Posterior cingulate gyrus (tissue), 11 donors: ENCODE data around the gene EFCAB6.

Experiments
- DNase-seq, 10 donors: peaks; one replicate each; pipeline versions ENCODE4 v3.0.0 to v3.0.0-alpha.2; 2020 to 2021; ENCODE audit warnings: mixed read lengths in 3 of 10
- intact Hi-C: fragments of 100-400 bp; cut with DNase I; formaldehyde crosslinking; loops from one replicate; pipeline ENCODE4 v1.15.1; 2023

EFCAB6 gene

DNA sequence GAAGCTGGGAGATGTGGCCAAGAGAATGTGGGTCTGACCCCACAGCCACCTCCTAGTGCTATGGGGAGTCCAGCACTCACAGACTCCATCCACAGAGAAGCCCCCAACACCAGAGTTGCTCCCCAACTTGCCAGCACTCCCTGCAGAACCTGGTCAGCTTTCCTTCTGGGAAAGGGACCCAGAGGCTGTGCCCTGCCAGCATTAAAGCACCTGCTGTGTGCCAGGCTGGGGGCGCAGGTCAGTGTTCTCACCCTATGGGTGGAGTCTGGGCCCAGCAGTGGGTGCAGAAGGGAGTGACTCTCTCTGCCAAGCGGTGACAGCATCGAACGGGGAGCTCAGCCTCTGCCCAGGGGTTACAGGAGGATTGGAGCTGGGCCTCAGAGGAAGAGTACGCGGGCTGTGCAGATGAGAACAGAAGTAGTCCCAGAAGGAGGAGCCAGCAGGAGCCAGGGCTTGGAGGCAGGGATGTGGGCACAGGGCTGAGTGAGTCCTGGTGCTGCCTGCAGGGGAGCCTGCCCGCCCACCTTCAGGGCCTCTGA, 285.9 kb downstream of the EFCAB6 start:
- intact Hi-C loops: no loop called here
- DNase-seq: peak in 3 of 10 donors; percentile 42 to 71 (median 66)

DNA sequence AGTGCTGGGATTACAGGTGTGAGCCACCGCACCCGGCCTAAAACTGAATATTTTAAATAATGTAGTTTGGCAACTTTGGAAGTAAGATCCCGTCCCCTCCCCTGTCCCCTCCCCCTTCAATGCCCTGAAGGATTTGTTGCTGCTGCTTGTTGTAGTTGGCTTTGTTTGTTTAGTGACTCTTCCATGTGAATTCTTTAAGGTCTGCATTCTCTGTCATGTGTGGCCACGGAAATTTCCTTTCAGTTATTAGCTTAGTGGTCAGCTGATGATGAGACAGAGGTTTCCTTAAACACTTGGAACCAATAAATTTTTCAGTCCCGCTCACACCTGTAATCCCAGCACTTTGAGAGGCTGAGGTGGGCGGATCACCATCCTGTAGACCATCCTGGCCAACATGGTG, 290.4 kb downstream of the EFCAB6 start:
- peak in 2 of 10 donors; percentile 11 to 18 for DNase-seq
- intact Hi-C loops: no loop called here

DNA sequence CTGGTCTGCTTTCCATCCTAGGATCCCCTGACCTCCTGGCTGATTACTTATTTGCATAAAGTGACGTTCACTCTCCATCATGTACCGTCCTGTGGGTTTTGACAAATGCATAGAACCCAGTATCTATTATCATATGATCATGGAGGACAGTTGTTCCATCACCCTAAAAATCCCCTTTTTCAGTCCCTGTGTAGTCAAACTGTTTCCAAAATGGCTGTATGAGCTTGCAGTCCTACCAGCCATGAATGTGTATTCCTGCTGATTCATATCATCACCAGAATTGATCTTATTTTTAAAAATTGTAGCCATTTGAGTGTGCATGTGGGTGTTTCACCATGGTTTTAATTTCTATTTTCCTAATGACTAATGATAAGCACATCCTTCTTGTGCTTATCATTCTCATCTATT, 291.5 kb downstream of the EFCAB6 start:
- intact Hi-C loops: no loop called here
- no peak for DNase-seq

DNA sequence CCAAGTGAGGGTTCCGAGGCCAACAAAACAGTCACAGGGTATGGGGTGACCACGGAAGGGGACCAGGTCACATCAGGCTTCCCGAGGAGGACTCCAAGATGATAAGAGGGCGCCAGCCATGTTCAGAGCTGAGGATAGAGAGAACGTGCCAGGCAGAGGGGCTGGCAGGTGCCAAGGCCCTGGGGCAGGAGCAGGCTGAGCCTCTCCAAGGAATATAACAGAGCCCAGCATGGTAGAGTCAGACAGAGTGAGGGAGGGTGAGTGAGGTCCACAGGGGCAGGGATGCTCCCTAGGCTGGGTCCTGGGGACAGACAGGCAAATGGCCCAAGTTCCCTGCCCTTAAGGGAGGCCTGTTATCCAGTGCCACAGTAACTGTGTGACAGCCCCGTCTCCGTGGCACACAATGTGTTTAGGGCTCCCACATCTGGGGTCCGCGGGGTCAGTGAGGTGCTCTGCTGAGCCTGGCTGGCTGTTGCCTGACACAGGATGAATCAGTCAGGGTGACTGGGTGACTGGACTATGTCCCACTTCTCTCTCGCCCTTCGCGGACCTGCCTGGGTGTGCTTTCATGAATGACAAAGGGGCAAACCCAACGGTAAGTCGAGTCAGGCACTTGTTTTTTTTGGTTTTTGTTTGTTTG, 295.0 kb downstream of the EFCAB6 start:
- peak in 3 of 10 donors; percentile 35 to 71 (median 51) for DNase-seq
- intact Hi-C loops: no loop called here

DNA sequence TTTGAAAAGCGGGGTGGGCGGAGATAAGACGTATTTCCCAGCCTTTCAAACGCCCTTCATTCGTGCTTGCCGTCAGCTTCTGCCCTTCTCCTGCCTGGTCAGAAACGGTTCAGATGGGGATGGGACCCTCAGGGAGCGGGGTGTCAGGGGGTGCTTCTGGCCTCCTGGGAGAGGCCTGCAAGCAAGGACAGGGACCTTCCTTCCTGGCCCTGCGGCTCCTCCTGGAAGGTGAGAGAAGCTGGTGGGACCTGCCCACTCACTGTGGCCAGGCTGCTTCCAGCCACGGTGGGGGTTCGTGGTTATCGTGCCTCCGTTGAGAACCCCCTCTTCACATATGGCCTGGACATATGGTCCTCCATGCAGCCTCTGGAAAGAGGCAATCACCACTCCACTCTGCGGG, 295.7 kb downstream of the EFCAB6 start:
- intact Hi-C loops: no loop called here
- DNase-seq: peak in 2 of 10 donors; percentile 27 to 69

DNA sequence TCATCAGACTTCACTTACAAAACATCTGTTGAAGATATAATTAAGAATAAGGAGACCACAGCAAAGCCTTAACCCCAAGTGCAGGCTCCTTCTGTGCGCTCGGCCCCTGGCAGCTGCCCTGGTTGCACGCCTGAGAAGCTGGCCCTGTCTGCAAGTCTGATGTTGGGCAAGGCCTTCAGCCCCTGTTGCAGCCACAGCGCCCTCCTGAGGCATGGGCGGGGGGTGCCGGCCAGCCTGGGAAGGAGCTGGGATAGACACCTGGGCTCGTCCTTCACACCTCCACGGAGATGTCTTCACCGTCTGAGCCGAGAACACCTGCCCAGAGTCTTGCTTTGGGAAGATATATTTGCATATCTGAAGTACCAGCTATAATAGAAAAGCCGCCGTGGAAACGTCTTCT, 296.2 kb downstream of the EFCAB6 start:
- peak in 2 of 10 donors; percentile 74 for DNase-seq
- intact Hi-C loops: no loop called here

DNA sequence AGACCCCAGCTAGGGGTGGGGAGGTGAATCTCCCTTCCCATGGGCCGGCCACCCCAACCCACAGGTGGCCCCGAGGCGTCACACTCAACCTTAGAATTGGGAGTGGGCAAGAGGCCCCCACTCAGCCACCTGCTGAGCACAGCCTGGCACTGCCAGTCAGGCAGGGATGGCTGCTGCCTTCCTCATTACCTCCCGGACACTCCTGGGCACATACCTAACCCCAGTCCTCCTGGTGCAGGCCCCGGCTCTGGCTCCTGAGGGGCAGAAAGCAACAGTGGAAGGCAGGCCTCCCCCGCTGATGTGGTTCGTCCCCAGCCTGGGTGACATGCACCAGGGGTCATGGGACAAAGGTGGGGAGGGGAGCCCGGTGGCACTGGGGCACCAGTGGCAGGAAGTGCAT, 296.7 kb downstream of the EFCAB6 start:
- intact Hi-C loops: no loop called here
- DNase-seq: peak in 2 of 10 donors; percentile 48 to 57

DNA sequence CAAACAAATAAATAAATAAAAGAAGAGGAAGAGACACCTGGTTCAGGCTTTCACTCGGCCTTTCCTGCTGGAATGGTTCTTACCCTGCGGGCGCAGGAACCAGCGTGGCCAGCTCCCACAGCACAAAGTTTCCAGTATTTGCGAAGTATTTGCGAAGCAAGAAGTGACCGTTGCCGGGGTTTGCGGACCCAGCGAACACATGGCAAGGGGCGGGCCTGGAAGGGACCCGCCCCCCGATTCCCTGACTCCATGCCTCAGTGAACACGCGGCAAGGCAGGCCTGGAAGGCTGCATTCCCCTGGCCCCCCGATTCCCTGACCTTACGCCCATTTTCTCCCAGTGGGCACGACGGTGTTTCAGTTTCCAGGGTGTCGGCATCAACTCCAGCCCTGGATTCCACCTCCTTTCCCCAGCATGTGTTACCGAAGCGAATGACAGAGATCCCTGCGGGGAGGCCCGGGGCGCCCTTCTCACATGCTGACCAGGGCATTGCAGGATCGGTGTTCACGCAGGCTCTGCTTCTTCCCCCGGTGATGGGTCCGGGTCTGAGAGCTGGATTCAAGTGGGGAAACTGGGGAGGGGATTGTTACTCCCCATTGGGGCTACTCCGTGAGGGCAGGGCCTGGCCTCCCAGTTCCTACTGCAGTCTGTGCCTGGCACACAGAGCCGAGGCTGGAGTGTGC, 297.5 kb downstream of the EFCAB6 start:
- peak in 2 of 10 donors; percentile 46 to 66 for DNase-seq
- intact Hi-C loops: no loop called here

DNA sequence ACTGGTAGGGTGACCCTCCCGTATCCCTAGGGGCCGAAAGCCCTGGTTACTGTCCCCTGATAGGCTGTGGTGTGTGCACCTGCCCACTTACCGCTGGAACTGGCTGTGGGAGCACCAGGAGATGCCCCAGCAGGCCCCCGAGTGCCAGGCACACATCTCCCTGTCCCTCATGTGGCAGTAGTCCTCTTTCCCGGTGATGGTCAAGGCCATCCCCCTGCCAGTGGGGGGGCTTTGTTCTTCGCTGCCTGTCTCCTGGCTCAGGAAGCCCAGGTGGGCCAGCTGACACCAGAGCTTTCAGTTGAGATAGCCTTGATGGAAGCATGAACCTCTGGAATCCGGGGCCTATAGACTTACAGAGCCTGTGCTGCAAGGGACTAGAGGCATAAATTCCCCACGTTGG, 299.8 kb downstream of the EFCAB6 start:
- intact Hi-C loops: no loop called here
- peak in 1 of 10 donors; percentile 30 for DNase-seq

DNA sequence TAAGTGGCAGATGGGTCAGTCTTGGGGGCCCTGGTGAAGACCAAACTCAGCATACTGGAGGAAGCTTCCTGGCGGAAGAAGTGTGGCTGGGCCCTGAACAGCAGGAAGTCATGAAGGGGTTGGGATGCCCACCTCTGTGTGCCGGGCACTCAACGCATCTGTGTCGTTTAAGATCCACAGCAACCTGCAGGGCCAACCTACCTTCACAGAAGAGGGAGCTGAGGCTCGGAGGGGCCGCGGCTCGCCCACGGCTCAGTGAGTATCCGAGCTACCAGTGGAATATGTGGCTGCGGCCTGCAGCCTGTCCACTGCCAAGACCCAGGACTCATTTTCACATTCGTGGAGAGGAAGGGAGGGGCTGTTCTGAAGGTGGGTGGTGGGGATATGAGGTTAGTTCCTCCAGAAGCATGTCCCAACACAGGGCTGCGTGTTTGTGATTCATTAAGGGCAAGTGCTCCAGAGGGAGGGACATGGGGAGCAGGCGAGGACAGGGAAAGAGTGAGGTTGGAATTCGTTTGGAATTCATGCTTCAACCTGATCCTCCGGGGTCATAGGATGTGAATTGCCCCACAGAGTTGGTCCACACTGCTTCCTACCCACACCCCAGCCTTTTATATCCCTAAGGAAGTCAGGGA, 300.7 kb downstream of the EFCAB6 start:
- intact Hi-C loops: no loop called here
- DNase-seq: peak in 2 of 10 donors; percentile 29 to 51

DNA sequence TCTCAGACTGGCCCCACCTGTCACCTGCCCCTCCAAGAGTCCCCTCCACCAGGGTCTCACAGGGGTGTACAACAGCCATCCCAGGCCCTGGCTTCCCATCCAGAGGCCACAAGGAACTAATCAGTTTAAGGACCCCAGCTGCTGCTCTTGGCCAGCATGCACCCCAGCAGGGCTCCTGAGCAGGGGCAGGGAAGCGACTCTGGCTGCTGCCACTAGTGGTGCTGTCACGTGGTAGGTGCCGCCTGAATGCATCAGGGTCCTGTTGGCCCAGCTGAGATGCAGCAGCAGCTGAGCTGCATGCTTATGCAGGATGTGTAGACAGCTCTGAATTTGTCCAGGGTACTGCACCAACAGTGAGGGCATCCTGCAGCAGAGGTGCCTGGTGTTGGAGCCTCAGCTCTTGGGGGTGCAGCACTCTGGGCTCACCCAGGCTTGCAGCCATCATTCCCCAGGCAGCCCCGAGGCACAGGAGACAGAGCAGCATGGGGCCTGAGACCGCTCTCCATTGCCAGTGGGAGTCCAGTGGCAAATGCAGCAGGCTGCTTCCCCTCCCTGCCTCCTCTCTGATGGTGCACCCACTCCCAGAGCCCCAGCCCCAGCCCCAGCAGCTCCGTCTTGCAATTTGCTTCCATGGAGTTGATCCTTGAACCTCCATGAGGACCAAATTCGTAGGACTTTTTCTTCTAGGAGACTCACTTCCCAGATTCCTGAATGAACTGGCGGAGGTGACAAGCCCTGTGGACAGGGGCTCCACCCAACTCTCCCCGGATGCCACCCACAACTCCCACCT, 301.6 kb downstream of the EFCAB6 start:
- intact Hi-C loops: no loop called here
- peak in 2 of 10 donors; percentile 64 to 68 for DNase-seq

DNA sequence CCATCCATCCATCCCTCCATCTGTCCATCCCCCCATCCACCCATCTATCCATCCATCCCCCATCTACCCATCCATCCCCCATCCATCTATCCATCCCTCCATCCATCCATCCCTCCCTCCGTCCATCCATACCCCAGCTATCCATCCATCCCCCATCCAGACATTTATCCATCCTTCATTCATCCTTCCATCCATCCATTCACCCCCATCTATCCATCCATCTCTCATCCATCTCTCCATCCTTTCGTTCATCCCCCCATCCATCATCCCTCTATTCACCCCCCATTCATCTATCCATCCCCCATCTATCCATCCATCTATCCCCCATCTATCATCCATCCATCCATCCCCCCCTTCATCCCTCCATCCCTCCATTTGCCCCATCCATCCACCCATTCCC, 302.8 kb downstream of the EFCAB6 start:
- no peak for DNase-seq
- intact Hi-C loops: no loop called here

DNA sequence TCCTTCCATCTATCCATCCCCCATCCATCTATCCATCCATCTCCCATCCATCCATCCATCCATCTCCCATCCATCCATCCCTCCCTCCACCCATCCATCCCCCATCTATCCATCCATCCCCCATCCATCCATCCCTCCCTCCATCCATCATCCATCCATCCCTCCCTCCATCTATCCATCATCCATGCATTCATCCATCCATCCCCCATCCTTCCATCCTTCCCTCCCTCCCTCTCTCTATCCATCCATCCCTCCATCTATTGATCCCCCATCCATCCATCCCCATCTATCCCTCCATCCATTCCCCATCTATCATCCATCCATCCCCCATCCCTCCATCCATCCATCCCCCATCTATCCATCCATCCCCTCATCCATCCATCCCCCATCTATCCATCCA, 303.6 kb downstream of the EFCAB6 start:
- intact Hi-C loops: no loop called here
- DNase-seq: no peak

DNA sequence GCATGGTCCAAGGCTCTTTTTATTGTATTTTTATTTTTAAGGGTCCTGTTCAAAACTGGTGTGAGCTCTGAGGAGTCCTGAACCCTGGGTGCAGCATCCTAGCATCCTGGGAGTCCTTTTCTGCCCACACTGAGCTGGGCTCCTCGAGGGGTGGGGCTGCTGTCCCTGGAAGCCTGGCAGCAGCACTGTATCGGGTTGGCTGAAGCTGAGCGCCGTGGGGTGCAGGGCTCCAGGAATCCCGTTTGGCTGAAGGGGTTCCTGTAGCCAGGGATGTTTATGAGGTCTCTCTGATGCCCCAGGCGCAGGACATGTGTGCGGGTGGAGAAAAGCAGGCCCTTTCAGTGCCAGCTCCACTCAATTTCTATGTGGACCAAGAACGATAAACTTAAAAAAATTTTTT, 304.9 kb downstream of the EFCAB6 start:
- intact Hi-C loops: no loop called here
- peak in 3 of 10 donors; percentile 54 to 66 (median 54) for DNase-seq

DNA sequence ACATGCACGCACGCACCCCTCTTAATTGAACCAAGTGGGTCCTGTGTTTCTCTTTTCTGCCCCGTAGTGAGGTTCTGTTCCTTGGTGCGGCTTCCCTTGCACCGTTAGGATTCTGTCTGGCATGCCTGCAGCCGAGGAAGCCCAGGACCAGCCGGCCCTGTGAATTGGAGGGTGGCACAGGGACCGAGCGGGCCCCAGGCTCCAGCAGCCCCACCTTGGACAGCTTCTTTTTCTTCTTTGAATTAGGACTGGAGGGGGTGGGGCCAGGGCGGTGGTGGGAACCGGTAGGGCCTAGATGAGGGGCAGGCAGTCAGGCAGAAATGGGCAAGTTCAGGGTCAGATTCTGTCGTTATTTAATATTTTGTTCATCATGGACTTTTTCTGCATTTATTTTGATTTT, 305.6 kb downstream of the EFCAB6 start:
- intact Hi-C loops: no loop called here
- DNase-seq: peak in 3 of 10 donors; percentile 47 to 71 (median 68)

DNA sequence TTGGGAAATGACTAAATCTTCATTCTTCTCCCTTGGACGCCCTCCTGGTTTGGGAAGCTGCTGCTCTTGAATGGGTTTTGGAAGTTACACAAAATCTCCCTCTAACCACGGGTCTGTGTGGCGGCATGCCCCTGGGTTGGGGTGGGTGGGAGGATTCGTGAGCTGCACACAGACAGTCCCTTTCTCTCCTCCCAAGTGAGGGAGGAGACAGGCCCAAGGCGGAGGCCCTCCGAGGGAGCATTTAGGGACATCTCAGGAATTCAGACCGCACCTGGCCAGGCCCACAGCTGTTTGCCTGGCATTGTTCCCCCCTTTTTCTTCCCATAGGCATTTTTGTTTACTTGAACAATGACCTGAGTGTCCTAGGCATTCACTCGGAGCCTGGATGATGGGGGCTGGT, 306.2 kb downstream of the EFCAB6 start:
- intact Hi-C loops: no loop called here
- no peak for DNase-seq

DNA sequence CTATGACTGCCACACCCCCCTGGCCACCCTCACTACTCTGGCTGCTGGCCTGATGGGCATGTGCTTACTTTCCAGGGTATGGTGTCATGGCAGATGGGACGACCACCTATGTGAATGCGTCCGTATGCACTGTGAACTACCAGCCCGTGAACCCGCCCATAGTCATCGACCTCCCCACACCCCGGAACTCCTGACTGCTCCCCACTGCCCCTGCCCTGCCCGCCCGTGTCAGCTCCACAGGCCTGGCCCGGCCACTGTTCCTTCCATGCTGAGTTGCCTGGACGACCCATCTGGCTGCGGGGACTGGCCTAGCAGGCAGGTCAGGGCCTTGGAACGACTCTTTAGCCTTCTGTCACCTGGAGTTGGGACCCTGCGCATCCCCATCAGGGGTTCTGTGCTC, 306.7 kb downstream of the EFCAB6 start:
- peak in 3 of 10 donors; percentile 38 to 73 (median 42) for DNase-seq
- intact Hi-C loops: no loop called here

DNA sequence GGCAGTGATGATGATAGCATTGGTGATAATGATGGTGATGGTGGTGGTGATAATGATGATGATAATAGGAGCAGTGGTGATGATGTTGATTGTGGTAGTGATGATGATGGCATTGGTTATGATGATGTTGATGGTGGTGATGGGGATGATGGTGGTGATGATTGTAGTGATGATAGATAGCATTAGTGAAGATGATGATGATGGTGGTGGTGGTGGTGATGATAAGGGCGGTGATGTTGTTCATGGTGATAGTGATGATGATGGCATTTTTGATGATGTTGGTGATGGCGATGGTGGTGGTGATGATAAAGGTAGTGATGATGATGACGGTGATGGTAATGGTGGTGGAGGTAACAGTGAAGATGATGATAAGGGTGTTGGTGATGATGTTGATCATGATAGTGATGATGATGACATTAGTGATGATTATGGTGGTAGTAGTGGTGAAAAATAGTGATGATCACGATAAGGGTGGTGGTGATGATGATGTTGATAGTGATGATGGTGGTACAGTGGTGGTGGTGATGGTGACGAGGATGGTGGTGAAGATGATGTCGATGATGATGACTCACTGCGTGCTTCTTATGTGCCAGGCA, 307.3 kb downstream of the EFCAB6 start:
- intact Hi-C loops: no loop called here
- DNase-seq: no peak

DNA sequence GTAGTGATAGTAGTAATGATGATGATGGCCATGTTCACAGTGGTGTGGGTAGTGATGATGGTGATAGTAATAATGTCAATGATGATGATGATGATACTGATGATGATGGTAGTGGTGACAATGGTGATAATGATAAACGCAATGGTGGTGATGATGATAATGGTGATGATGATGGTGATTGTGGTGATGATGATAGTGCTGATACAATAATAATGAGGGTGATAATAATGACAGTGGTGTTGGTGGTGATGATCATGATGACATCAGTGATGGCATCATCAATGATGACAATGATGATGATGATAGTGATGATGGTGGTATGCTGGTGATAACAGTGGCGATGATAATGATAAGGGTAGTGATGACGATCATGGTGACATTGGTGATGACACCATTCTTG, 308.0 kb downstream of the EFCAB6 start:
- intact Hi-C loops: no loop called here
- DNase-seq: no peak

DNA sequence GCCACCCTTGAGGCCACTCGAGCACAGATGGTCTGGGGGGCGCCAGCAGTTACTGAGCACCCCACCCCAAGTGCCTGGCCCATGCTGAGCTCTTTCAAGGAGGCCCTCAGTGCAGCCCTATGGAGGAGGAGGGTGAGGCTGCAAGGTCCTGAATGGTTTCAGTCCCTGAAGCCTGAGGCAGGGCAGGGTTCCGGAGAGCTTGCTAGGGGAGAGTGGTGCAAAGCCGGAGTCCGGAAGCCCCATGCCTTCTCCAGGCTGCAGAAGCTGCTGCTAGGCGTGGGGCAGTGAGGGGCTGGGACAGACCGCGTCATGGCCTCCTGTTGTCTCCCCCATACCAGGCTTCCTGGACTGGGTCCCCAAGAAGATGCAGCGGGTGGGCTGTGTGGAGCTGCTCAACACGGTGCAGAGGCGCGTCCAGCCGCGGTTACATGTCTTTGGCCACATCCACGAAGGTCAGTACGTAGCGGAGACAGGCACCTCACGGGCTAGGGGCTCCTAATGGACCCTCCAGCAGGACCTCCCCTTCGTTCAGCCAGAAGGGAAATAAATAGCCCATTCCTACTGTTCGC, 309.7 kb downstream of the EFCAB6 start:
- intact Hi-C loops: no loop called here

More for the DNA sequence above, 309.7 kb downstream of the EFCAB6 start:
- peak in 3 of 10 donors; percentile 56 to 85 (median 61) for DNase-seq
